HL-60 (cell line): ENCODE results near the gene PRRT1B.

Experiments used
- CTCF ChIP-seq: IDR thresholded peaks from one replicate; pipeline ENCODE4 v1.5.1; 2011; ENCODE audit warnings: low read length, control low read depth, inconsistent platforms; ENCODE audit not compliant: insufficient read depth
- GABPA ChIP-seq: IDR thresholded peaks from 2 replicates; pipeline ENCODE4 v1.6.1; 2012; ENCODE audit warnings: low read depth
- REST ChIP-seq: IDR thresholded peaks from 2 replicates; pipeline ENCODE4 v1.6.1; 2012; ENCODE audit warnings: low read depth; ENCODE audit not compliant: insufficient replicate concordance

GRCh38 chr9:131579789-131580211, 34.5 kb downstream of the PRRT1B start:
- no peak for TF ChIP-seq CTCF
- no peak for TF ChIP-seq GABPA
- no peak for TF ChIP-seq REST
